GM19324 (cell line): ENCODE data around the gene EMX2.
"Not testable (repeated sequence)": the region's sequence is repeated elsewhere in the genome, so short reads cannot be mapped to it uniquely, and the experiment has no call there.

Experiments
- ATAC-seq: cut with Tn5 transposase; IDR thresholded peaks from one replicate; pipeline ENCODE4 v1.9.1; 2021; ENCODE audit warnings: mild to moderate bottlenecking, moderate library complexity; ENCODE audit not compliant: unreplicated experiment, low FRiP score

Gene EMX2

GRCh38 chr10:117542706-117543224, at the start of gene EMX2:
TSS of gene EMX2 (plus strand) at chr10:117542746. CDS start at chr10:117543268, 522 bp downstream.
- no peak for ATAC-seq

DNA sequence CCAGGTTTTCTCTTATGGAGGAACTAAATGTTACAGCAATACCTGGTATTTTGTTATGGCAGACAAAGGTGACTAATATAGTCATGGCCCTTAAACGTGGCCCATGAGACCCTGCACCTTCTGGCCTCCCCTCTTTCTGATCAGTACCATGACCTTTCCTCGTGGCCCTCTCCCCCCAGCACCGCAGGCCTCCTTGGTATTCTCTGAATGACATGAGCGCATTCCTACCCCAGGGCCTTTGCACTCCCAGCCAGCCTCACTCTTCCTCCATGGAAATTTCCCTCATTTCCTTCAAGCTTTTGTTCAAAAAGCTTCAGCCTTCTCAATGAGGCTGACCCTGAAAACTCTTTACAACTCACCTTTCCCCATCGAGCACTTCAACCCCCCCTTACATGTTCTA, 46.5 kb upstream of the EMX2 start:
- ATAC-seq = no peak

GRCh38 chr10:117496616-117497028, 45.9 kb upstream of the EMX2 start:
- ATAC-seq = peak; percentile 73

DNA sequence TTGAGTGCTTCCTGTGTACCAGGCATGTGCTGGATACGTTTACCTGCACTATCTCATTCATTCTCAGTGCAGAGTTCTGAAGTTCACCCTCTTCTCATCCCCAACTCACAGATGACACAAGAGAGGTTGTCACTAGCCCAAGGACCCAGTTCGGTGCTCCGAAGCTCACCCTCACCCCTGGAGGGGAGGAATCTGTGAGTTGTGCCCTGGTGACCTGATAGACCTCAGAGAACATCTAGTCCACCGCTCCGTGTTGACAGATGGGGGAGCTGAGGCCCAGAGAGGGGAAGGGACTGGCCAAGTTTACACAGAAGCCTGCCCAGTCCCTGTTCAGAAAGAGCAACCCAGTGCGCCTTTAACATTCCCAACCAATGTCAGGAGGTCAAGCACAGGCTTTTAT, 44.8 kb upstream of the EMX2 start:
- ATAC-seq = no peak

- ATAC-seq = no peak
Measured at GRCh38 chr10:117499248-117500105, 43.1 kb upstream of the EMX2 start.

- ATAC-seq = no peak
Measured at GRCh38 chr10:117500456-117500855, 42.1 kb upstream of the EMX2 start.

- no peak for ATAC-seq
Measured at GRCh38 chr10:117501460-117502035, 41.0 kb upstream of the EMX2 start.

DNA sequence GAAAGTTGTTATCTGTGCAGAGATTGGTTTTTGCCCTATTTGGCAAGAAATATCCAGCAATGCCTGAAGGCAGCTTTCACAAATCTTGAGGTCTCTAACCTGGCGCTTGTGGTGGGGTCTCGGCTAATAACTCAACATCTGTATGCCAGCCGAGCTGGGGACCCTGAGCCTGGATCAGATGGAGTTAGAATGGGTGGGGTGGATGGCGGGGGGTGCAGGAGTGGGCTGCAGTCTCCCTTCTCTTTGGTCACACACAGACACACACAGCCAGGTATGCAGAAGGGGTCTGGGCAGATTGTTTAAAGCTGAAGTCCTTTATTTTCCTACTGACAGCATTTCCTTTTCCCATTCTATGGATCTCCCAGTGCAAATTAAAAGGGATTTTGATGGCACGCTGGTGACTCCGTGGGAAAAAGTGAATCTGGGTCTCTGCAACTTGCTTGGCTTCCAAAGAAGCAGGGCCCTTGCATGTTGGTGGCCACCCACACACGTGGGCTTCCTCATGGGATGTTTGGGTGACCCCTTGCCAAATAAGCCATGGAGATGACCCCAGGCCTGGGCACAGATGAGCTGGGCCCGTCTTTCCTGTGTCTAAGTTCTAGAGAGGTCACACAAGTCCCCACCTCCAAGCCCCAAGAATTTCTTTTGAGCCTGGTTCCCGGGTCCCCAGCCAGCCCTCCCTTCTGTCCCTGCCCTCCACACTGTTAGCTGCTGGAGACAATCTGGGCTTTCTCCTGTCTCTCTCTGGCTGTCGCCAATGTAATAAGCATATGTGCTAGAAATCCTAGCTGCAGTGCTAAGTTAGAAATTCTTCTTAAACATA, 39.9 kb upstream of the EMX2 start:
- peak; percentile 15 for ATAC-seq

- peak; percentile 63 for ATAC-seq
Measured at GRCh38 chr10:117503244-117504205, 39.0 kb upstream of the EMX2 start.

- ATAC-seq = no peak
Measured at GRCh38 chr10:117504562-117504961, 38.0 kb upstream of the EMX2 start.

DNA sequence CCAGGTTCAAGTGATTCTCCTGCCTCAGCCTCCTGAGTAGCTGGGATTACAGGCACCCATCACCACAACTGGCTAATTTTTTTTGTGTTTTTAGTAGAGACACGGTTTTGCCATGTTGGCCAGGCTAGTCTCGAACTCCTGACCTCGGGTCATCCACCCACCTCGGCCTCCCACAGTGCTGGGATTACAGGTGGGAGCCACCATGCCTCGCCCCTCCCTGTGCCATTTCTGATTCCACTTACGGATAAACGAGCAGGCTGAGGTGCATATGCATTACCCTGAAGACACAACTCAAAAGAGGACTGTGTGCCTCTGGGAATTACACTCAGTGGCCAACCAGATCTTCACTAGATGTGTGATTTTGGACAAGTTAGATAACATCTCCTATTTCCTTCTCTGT, 35.5 kb upstream of the EMX2 start:
- not testable (repeated sequence) for ATAC-seq

DNA sequence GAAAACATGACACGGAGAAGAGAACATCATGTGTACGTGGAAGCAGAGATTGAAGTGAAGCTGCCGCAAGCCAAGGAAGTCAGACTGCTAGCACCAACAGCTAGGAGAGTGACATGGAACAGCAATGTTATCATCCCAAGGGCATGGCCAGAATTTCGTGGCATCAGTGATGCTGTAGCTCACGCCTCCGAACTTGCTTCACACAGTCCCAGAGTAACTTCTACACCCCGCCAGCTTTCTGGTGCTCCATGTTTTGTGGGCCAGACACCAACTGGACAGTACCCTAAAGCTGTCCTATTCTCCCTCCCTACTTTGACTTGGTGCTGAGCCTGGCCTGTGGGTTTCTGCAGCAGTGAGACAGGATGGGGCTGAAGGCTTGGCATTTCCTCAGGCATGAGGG, 33.0 kb upstream of the EMX2 start:
- no peak for ATAC-seq

DNA sequence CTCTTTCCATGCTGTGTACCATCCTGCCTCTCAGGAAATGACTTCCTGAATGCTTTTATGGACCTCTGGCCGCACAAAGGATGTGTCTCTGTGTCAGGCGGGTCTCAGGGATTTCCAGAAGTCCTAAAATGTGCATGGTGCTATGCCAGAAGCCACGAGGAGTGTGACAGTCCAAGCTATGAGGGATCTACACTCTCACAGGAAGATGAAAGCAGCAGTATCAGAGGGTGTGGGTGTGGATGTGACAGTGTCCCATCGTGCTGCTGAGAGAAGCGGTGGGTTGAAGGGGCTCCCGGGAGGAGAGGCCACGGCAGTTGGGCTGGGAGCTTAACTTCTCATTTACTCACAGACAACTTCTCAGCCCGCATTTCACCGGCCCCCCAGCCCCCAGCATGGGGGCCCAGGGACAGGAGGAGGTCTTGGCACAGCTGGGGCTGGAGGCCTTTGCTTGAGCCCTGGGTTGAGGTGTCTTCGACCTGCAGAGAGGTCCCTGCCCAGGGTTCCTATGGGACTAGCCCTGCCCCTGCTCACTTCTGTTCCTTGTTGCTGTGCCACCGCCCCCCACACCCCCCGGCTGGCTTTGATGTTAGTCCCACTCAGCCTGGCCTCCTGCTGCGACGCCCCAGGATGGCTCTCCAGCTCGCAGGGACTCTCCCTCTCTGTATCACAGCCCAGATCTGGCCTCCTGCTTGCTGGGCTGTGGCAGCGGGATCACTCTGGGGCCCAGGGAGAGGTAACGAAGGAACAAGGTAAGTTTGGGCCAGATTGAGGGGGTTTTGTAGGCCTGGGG, 30.8 kb upstream of the EMX2 start:
- ATAC-seq = no peak

DNA sequence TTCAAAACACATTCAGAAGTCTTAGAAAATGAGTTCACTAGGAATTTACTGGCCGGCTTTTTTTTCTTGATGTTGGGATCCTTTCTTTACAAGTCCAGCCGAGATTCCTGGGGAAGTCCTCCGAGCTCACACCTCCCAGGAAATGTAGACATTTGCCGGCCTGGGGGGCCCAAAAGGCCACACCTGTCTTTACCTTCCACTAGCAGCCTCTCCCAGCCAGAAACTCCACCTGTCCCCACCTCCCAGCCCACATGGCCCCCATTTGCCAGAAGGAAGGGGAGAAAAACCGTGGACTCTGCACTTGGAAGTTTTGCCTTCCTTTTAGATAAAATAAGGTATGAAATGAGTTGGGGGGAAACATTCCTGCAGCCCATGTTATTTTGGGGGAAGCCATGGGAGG, 27.6 kb upstream of the EMX2 start:
- no peak for ATAC-seq

DNA sequence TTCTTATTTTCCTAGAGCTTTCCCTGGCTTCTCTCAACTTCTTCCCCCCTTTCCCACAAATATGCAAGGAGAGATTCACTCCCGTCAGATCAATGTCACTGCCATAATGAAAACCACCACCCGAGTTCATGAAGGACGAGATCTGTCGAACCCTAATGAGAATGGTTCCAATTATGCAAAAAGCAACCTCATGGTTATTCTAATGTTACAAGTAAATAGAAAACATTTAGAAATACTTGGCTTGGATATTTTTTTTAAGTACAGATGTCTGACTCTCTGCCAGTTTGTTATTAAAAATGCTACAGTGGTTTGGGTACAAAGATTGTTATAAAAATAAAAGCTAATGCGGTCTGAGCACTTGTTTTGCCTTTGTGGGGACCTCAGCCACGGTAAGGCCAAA, 25.9 kb upstream of the EMX2 start:
- no peak for ATAC-seq

GRCh38 chr10:117518246-117518645, 24.3 kb upstream of the EMX2 start:
- ATAC-seq = no peak

DNA sequence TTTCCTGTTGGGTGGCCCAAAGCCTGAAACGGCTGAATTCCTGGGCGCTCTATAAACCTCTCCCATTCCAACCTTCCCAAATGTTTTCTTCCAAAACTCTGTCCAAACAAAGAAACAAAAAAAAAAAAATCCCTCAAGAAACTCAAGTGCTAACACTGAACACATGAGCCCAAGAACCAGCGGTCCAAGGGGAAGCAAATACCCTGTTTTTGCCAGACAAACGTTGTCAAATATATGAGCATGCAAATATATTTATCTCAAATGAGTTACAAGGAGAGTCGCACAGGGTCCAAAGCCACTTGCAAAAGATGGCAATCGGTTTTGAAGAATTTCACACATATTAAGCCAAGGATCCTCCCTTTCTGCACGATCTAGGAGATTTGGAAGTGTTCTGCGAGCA, 23.3 kb upstream of the EMX2 start:
- ATAC-seq = no peak

GRCh38 chr10:117519879-117520278, 22.7 kb upstream of the EMX2 start:
- ATAC-seq = no peak

DNA sequence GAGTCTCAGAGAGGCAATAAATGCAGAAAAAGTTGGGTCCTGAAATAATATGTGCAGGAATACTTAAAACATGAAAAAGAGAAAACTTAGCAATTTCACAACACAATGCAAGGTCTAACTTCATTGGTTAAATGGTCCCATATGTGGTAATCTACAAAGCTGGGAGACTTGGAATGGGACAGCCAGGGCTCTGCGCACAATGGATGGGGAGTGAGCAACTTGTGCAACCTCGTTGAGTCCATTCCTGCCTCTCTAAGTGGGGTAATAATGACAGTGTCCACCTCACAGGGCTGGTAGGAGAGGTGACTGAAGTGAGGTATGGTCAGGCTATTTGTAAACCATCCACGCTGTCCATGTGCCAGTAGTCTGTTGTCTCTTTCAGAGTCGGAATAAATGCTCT, 11.8 kb upstream of the EMX2 start:
- ATAC-seq = no peak
